CD8-positive, alpha-beta memory T cell (primary cell): ENCODE data around the gene ABLIM2. TPM values are rescaled to one million over a fixed set of nuclear protein-coding genes. Genes with fewer than 3 reads are reported as not detected.

Experiments used
- CTCF ChIA-PET: fragments of 350-600 bp; sonication (Branson Sonifier 250); formaldehyde crosslinking; loops from one replicate; lab custom pipeline; 2021; ENCODE audit warnings: antibody characterized with exemption; lab: Charles Lee
- POLR2A ChIA-PET: fragments of 350-600 bp; sonication (Branson Sonifier 250); formaldehyde crosslinking; loops from one replicate; lab custom pipeline; 2021; ENCODE audit warnings: antibody characterized with exemption; lab: Charles Lee
- DNase-seq, 5 donors: peaks; one replicate each; pipeline versions ENCODE4 v3.0.0 to v3.0.0-alpha.2; 2020 to 2022; ENCODE audit warnings: mixed read lengths in 1 of 5
- H3K27ac ChIP-seq: one replicate; pipeline ENCODE4 v1.7.0; 2013; ENCODE audit warnings: low read depth, mild to moderate bottlenecking, low read length, moderate library complexity
- H3K27me3 ChIP-seq: 2 replicates; pipeline ENCODE4 v1.7.0; 2013; ENCODE audit warnings: low read length, mild to moderate bottlenecking; ENCODE audit not compliant: insufficient read depth, poor library complexity, severe bottlenecking
- H3K36me3 ChIP-seq: 2 replicates; pipeline ENCODE4 v1.7.0; 2013; ENCODE audit warnings: mild to moderate bottlenecking, low read length, moderate library complexity; ENCODE audit not compliant: insufficient read depth
- H3K4me1 ChIP-seq: 2 replicates; pipeline ENCODE4 v1.7.0; 2013; ENCODE audit warnings: mild to moderate bottlenecking, low read length, moderate library complexity; ENCODE audit not compliant: insufficient read depth
- H3K4me3 ChIP-seq: 2 replicates; pipeline ENCODE4 v1.7.0; 2013; ENCODE audit warnings: mild to moderate bottlenecking, low read length
- H3K9me3 ChIP-seq: 2 replicates; pipeline ENCODE4 v1.7.0; 2013; ENCODE audit warnings: mild to moderate bottlenecking, low read length
- H3K27ac Mint-ChIP-seq, 8 donors: one replicate each; pipeline ENCODE4 v1.8.0; 2020 to 2021; ENCODE audit warnings: mixed read lengths in 8 of 8, mild to moderate bottlenecking in 6 of 8, inconsistent platforms in 3 of 8, moderate library complexity in 3 of 8
- H3K27me3 Mint-ChIP-seq, 2 donors: one replicate each; pipeline ENCODE4 v1.8.0; 2020 to 2021; ENCODE audit warnings: mixed read lengths in 2 of 2, mild to moderate bottlenecking in 1 of 2, moderate library complexity in 1 of 2
- H3K36me3 Mint-ChIP-seq, 3 donors: one replicate each; pipeline ENCODE4 v1.8.0; 2020 to 2021; ENCODE audit warnings: mixed read lengths in 3 of 3, inconsistent platforms in 1 of 3, mild to moderate bottlenecking in 1 of 3
- H3K4me1 Mint-ChIP-seq, 3 donors: one replicate each; pipeline ENCODE4 v1.8.0; 2020 to 2021; ENCODE audit warnings: mixed read lengths in 3 of 3, inconsistent platforms in 1 of 3, mild to moderate bottlenecking in 1 of 3
- H3K4me3 Mint-ChIP-seq, 7 donors: one replicate each; pipeline ENCODE4 v1.8.0; 2020 to 2021; ENCODE audit warnings: mixed read lengths in 7 of 7, mild to moderate bottlenecking in 6 of 7, moderate library complexity in 4 of 7, inconsistent platforms in 2 of 7
- H3K9me3 Mint-ChIP-seq, 5 donors: one replicate each; pipeline ENCODE4 v1.8.0; 2020 to 2022; ENCODE audit warnings: mixed read lengths in 5 of 5, mild to moderate bottlenecking in 3 of 5, moderate library complexity in 2 of 5, inconsistent platforms in 1 of 5
- polyA plus RNA-seq: library from polyadenylated mRNA; unstranded; fragments of 300-500 nt; fragmentation: Illumina TruSeq; gene quantifications from one replicate; pipeline ENCODE4 v1.2.3, GENCODE V29; 2021
- total RNA-seq, 2 experiments: library from RNA; stranded (reverse); gene quantifications; one replicate each; pipeline ENCODE4 v1.2.3, GENCODE V29; 2021

Gene ABLIM2
- total and polyA plus RNA-seq, 3 experiments from 2014 or later, result 0.72 to 1.2 (median 1.1) TPM

DNA sequence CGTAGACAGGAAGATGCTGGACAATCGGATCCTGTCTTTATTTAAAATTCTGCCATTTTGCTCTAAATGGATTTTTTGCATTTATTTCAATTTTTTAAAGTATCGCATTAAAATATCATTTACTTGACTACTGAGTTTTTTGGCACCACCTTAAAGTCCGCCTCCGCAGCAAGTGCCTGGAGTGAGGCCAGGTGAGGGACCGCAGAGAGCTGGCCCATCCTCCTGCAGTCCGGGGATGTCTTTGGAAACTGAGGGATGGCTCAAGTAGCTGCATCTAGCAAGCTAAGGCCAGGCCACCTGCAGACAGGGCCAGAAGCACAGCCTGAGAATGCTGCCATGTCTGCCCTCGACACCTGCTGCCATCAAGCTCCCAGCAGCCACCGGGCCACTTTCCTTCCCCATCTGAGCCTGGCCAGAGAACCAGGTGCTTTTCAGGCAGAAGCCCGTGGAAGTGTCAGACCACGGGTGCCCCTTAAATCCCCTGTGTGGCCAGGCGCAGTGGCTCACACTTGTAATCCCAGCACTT is 69.6 kb downstream of the ABLIM2 start:
- Histone ChIP-seq H3K27me3 (no peaks in the 10 kb centered on the region), H3K4me3 (no peak overlapping the region), H3K4me1 (no peaks in the 10 kb centered on the region), H3K9me3 (no peaks in the 10 kb centered on the region), H3K36me3 (no peaks in the 10 kb centered on the region), H3K27ac (no peak overlapping the region)
- H3K4me1 Mint-ChIP-seq, result no peaks in the 10 kb centered on the region
- H3K27ac Mint-ChIP-seq, result no peak overlapping the region
- H3K27me3 Mint-ChIP-seq, result peaks cover 0 to 4% of the 10 kb centered on the region in 2 donors
- DNase-seq, result no peak
- ChIA-PET POLR2A (no interaction called here), CTCF (no interaction called here)
- H3K9me3 Mint-ChIP-seq, result peaks cover 6 to 9% (median 8%) of the 10 kb centered on the region in 5 donors
- no peak overlapping the region for H3K4me3 Mint-ChIP-seq
- peaks cover 0 to 11% (median 0%) of the 10 kb centered on the region in 3 donors for H3K36me3 Mint-ChIP-seq

DNA sequence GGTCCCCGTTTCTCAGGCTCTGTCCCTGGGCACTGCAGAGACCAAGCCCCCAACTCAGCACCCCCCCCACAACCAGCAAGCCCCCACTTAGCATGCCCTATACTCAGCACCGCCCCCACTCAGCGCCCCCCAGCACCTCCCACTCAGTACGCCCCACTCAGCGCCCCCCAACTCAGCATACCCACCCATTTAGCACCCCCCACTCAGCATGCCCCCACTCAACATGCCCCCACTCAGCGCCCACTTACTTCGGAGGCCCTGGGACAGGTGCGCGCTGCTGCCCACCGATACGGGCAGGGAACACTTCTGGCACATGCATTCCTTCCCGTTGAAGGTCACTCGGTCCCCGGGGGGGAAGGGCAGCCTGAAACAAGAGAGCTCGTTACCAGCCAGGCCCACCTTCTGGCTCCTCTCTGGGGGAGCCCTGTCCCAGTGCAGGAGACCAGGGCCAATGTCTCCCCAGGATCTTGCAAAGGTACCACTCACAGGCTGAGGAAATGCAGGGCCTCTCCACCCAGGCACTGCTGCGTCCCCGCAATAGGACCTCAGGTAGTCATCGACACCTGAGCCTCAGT is 70.6 kb downstream of the ABLIM2 start:
- no peaks in the 10 kb centered on the region for H3K9me3 Mint-ChIP-seq
- Histone ChIP-seq H3K4me3 (no peak overlapping the region), H3K9me3 (no peaks in the 10 kb centered on the region), H3K27ac (no peak overlapping the region), H3K36me3 (no peaks in the 10 kb centered on the region), H3K4me1 (no peaks in the 10 kb centered on the region), H3K27me3 (no peaks in the 10 kb centered on the region)
- peaks cover 0 to under 1% (median 0%) of the 10 kb centered on the region in 3 donors for H3K36me3 Mint-ChIP-seq
- H3K27me3 Mint-ChIP-seq, result peaks cover 0 to 4% of the 10 kb centered on the region in 2 donors
- POLR2A ChIA-PET, result no interaction called here
- H3K4me3 Mint-ChIP-seq, result no peak overlapping the region
- H3K4me1 Mint-ChIP-seq, result no peaks in the 10 kb centered on the region
- no peak overlapping the region for H3K27ac Mint-ChIP-seq
- CTCF ChIA-PET, result no interaction called here
- DNase-seq, result no peak

DNA sequence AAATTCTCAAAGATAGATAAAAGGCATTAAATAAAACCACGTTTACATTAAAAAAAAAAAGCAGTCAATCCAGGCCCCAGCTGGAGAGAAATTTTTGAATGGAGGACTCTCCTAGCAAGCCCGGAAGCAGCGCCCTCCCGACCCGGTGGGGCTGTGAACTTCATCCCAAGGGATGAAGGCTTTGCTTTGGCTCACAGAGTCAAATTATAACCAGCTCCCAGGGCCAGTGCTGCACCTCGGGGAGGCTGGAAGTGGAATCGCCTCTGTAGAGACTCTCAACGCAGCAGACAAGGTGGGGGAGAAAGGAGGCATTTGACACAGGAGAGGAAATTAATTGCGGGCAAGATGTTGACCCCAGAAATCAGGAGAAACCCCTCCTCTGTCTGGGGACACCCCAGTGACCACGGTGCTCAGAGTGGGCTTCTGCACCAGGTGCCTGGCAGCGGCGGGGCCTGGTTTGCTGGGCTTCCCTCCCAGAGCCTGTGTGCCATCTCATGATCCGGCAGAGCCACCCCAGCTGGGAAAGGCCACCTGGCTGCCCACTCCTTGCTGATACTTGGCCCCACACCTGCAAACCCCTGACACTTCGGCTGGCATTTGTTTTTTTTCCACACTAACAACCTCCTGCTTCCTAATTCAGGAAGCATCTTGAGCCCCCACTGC is 71.7 kb downstream of the ABLIM2 start:
- H3K27me3 Mint-ChIP-seq, result peaks cover 0 to 4% of the 10 kb centered on the region in 2 donors
- Histone ChIP-seq H3K27ac (no peak overlapping the region), H3K4me3 (no peak overlapping the region), H3K9me3 (no peaks in the 10 kb centered on the region), H3K27me3 (no peaks in the 10 kb centered on the region), H3K36me3 (no peaks in the 10 kb centered on the region), H3K4me1 (no peaks in the 10 kb centered on the region)
- H3K9me3 Mint-ChIP-seq, result no peaks in the 10 kb centered on the region
- H3K4me1 Mint-ChIP-seq, result no peaks in the 10 kb centered on the region
- CTCF ChIA-PET, result no interaction called here
- DNase-seq, result no peak
- POLR2A ChIA-PET, result no interaction called here
- H3K4me3 Mint-ChIP-seq, result no peak overlapping the region
- H3K36me3 Mint-ChIP-seq, result no peaks in the 10 kb centered on the region
- H3K27ac Mint-ChIP-seq, result no peak overlapping the region

DNA sequence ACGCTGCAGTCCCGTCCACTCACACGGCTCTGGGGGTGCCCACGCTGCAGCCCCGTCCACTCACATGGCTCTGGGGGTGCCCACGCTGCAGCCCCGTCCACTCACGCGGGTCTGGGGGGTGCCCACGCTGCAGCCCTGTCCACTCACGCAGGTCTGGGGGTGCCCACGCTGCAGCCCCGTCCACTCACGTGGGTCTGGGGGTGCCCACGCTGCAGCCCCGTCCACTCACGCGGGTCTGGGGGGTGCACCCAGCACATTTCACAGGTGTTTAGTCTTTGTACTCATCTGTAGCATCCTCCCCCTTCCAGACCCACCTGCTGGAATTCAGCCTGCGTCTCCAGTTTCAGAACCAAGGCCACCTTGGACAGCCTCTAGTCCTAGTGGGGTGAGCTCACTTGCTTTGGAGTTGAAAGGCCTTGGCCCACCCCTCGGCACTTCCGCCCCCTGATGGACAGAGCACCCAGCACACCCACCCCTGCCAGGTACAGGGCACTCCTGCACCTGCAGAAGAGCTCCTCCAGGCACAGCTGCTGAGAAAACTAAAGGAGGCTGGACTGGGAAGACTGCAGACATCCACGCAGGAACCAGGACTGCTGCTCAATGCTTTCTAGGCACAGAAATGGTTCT is 73.0 kb downstream of the ABLIM2 start:
- no peaks in the 10 kb centered on the region for H3K9me3 Mint-ChIP-seq
- ChIA-PET CTCF (no interaction called here), POLR2A (no interaction called here)
- DNase-seq, result no peak
- H3K27me3 Mint-ChIP-seq, result peaks cover 0 to 4% of the 10 kb centered on the region in 2 donors
- Histone ChIP-seq H3K36me3 (no peaks in the 10 kb centered on the region), H3K9me3 (no peaks in the 10 kb centered on the region), H3K27ac (no peak overlapping the region), H3K4me3 (no peak overlapping the region), H3K27me3 (no peaks in the 10 kb centered on the region), H3K4me1 (no peaks in the 10 kb centered on the region)
- H3K36me3 Mint-ChIP-seq, result no peaks in the 10 kb centered on the region
- H3K27ac Mint-ChIP-seq, result no peak overlapping the region
- no peaks in the 10 kb centered on the region for H3K4me1 Mint-ChIP-seq
- no peak overlapping the region for H3K4me3 Mint-ChIP-seq

DNA sequence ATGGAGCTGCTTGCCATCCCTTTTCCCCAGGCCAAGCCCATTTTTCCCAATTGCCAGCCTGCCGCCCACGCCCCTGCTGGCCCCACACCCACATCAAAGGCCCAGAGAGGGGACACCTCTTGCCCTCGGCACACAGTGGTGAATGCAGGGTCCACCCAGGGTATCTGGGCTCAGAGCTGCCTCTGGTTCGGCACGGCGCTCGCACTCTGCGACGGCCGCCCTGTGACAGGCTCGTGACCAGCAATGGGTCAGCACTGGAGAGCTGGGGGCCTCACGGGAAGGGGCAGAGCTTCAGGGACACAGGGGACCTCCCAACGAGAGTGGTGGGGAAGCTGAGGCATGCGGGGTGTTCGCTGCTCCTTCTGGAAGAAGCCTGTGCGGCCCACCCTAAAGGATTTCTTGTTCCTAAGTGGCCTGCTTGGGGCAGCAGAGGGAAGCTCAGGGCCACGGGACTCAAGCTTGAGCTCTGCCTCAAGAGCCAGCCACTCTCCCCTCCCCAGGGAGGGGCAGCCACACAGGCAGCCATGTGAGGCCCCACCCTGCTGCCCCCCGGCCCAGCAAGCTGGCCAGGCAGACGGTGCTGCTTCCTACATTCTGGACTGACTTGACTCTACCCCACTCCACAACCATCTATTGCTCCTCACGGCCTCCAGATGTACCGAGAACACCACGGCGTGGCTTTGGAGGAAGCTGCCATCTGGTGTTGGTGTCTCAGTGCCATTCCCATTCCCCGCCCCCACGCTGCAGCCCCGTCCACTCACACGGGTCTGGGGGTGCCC is 73.7 kb downstream of the ABLIM2 start:
- Mint-ChIP-seq H3K27ac (no peak overlapping the region), H3K4me1 (no peaks in the 10 kb centered on the region), H3K9me3 (no peaks in the 10 kb centered on the region), H3K36me3 (no peaks in the 10 kb centered on the region), H3K27me3 (peaks cover 0 to 4% of the 10 kb centered on the region in 2 donors), H3K4me3 (no peak overlapping the region)
- DNase-seq, result no peak
- Histone ChIP-seq H3K4me1 (no peaks in the 10 kb centered on the region), H3K4me3 (no peak overlapping the region), H3K27ac (no peak overlapping the region), H3K36me3 (no peaks in the 10 kb centered on the region), H3K27me3 (no peaks in the 10 kb centered on the region), H3K9me3 (no peaks in the 10 kb centered on the region)
- ChIA-PET POLR2A (no interaction called here), CTCF (no interaction called here)

DNA sequence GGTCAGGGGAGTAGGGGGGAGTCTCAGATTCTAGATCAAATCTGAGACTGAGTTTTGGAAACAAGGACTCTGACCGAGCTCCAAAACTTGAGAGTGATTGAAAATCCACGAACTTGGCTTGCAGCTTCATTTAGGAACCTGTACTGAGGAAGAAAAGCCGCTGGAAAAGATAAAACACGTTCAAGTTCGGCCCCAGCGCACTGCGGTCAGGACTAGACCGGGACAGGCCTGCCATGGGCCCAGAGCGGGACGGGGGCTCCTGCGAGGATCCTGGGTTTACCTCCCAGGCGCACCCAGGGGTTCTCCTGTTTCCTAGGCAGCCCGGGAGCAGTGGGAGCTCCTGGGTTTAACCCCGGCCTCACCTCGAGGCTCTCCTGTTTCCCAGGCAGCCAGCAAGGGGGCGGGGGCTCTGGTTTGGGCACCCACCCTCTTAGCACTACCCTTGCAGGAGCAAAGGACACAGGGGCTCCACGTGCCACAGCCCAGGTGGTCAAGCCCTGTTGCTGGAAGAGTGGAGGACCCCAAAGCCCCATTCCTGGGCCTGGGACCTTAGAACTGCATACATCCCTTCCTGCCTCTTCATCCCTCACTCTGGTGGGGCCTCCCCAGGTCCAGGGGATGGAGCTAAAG is 74.5 kb downstream of the ABLIM2 start:
- no peaks in the 10 kb centered on the region for H3K36me3 ChIP-seq
- no peak overlapping the region for H3K4me3 ChIP-seq
- Mint-ChIP-seq H3K9me3 (no peaks in the 10 kb centered on the region), H3K27ac (no peak overlapping the region), H3K4me1 (no peaks in the 10 kb centered on the region), H3K27me3 (peaks cover 0 to 4% of the 10 kb centered on the region in 2 donors), H3K36me3 (no peaks in the 10 kb centered on the region), H3K4me3 (no peak overlapping the region)
- DNase-seq, result no peak
- ChIA-PET POLR2A (no interaction called here), CTCF (interaction anchor here (1.0 kb wide), 1 partner anchor 28 kb away, joined by 4 read pairs; no protein-coding TSS in a partner anchor)
- no peaks in the 10 kb centered on the region for H3K9me3 ChIP-seq
- no peaks in the 10 kb centered on the region for H3K27me3 ChIP-seq
- H3K27ac ChIP-seq, result no peak overlapping the region
- H3K4me1 ChIP-seq, result no peaks in the 10 kb centered on the region

DNA sequence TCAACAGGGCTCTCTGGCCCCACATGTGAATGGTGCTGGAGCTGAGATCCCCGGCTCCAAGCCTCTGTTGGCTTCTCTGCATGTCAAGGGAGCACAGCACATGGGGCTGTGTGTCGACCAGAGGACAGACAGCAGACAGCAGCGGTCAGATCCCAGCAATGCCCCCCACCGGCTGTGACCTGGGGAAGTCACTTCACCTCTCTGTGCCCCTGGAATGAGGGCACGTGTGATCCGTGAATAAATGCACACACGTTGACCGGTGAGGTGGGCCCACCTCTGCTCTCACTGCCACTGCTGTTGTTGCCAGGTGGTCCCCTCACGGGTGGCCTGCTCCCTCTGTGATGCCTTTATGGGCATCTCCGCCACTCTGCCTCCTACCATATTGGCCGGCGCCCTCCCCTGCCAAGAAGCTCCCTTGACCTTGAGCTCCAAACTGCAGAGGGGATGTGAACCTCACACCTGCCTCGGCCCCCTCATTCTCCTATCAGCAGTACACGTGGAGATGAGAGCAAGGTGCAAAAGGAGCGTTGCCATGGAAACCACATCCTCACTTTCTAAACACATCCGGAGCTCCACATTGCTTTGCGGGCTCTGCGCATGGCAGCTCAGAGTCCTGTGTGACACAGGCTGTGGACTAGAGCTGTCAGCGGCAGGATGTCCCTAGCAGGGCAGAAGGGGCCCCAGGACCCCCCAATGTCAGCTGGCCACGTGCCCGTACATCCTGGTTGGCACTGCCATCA is 75.4 kb downstream of the ABLIM2 start:
- DNase-seq, result no peak
- Mint-ChIP-seq H3K9me3 (no peaks in the 10 kb centered on the region), H3K4me3 (no peak overlapping the region), H3K27ac (no peak overlapping the region), H3K36me3 (no peaks in the 10 kb centered on the region), H3K4me1 (no peaks in the 10 kb centered on the region), H3K27me3 (peaks cover 0 to 4% of the 10 kb centered on the region in 2 donors)
- Histone ChIP-seq H3K4me1 (no peaks in the 10 kb centered on the region), H3K4me3 (no peak overlapping the region), H3K27me3 (no peaks in the 10 kb centered on the region), H3K36me3 (no peaks in the 10 kb centered on the region), H3K27ac (no peak overlapping the region), H3K9me3 (no peaks in the 10 kb centered on the region)
- POLR2A ChIA-PET, result no interaction called here
- CTCF ChIA-PET, result interaction anchor here (1.0 kb wide), 1 partner anchor 28 kb away, joined by 4 read pairs; no protein-coding TSS in a partner anchor
